A549 (cell line): ENCODE results near the gene HOXC13. TPM values are rescaled to one million over a fixed set of nuclear protein-coding genes. Genes with fewer than 3 reads are reported as not detected.

Experiments used
- ATAC-seq, 2 experiments: fragments of 200-7000 bp in 1 of 2; fragments of >200 bp in 1 of 2; cut with Nextera tagmentation in 1 of 2; cut with Tn5 transposase in 1 of 2; 3 replicates each; pipeline versions ENCODE4 v1.8.0 to v1.9.1; 2018 to 2020; ENCODE audit warnings: mild to moderate bottlenecking in 1 of 2, moderate library complexity in 1 of 2
- CTCF ChIA-PET: fragments of 300-600 bp; sonication (Branson Sonifier 250); formaldehyde crosslinking; extraction: SDS; loops from one replicate; lab custom pipeline; 2021; ENCODE audit warnings: antibody characterized with exemption, inconsistent platforms; lab: Yijun Ruan, JAX
- POLR2A ChIA-PET: fragments of 350-600 bp; formaldehyde crosslinking; extraction: SDS; loops from one replicate; lab custom pipeline; 2021; ENCODE audit warnings: antibody characterized with exemption, inconsistent platforms; lab: Yijun Ruan, JAX
- DNase-seq, 2 experiments: peaks; one replicate each; pipeline versions ENCODE4 v3.0.0 to v3.0.0-alpha.2; 2011 to 2016; ENCODE audit warnings: low read depth in 1 of 2, low spot score in 1 of 2
- FAIRE-seq: peaks from 2 replicates; lab custom pipeline; 2011; peaks lifted over from hg19 to GRCh38; lab: Jason Lieb, UNC
- H3K27ac ChIP-seq, 2 experiments: fragments of >200 bp; sonication (Bioruptor Twin); formaldehyde crosslinking; 3 replicates each; pipeline ENCODE4 v1.5.1; 2016 to 2017
- H3K4me1 ChIP-seq: fragments of >200 bp; sonication (Bioruptor Twin); formaldehyde crosslinking; 3 replicates; pipeline ENCODE4 v1.6.1; 2016
- H3K4me2 ChIP-seq: fragments of >200 bp; sonication (Bioruptor Twin); formaldehyde crosslinking; 3 replicates; pipeline ENCODE4 v1.6.1; 2016
- H3K4me3 ChIP-seq: fragments of >200 bp; sonication (Bioruptor Twin); formaldehyde crosslinking; 3 replicates; pipeline ENCODE4 v1.5.1; 2016
- H3K9me3 ChIP-seq: fragments of >200 bp; sonication (Bioruptor Twin); formaldehyde crosslinking; 3 replicates; pipeline ENCODE4 v1.6.1; 2016
- CBX2 ChIP-seq: fragments of 200-600 bp; sonication (generic); IDR thresholded peaks from 2 replicates; pipeline ENCODE4 v1.6.1; 2016; ENCODE audit warnings: low read depth, mild to moderate bottlenecking, borderline replicate concordance
- CHD2 ChIP-seq: fragments of 150-350 bp; IDR thresholded peaks from 2 replicates; pipeline ENCODE4 v1.6.1; 2014; ENCODE audit warnings: low read length; ENCODE audit not compliant: partially characterized antibody
- CHD4 ChIP-seq: fragments of 200-600 bp; sonication (generic); IDR thresholded peaks from 2 replicates; pipeline ENCODE4 v1.6.1; 2016; ENCODE audit warnings: antibody characterized with exemption, mild to moderate bottlenecking, borderline replicate concordance
- CTCF ChIP-seq: fragments of >200 bp; sonication (Bioruptor Twin); formaldehyde crosslinking; IDR thresholded peaks from 3 replicates; pipeline ENCODE4 v1.5.1; 2016
- EHF ChIP-seq: fragments of 250-450 bp; sonication (Bioruptor Pico); IDR thresholded peaks from 2 replicates; pipeline ENCODE4 v1.5.0; 2020; ENCODE audit warnings: mild to moderate bottlenecking
- EHMT2 ChIP-seq: fragments of 200-600 bp; sonication (generic); IDR thresholded peaks from 2 replicates; pipeline ENCODE4 v1.6.1; 2016; ENCODE audit warnings: antibody characterized with exemption, low read depth, mild to moderate bottlenecking, moderate library complexity
- EP300 ChIP-seq, 2 experiments: fragments of >200 bp; sonication (Bioruptor Twin); formaldehyde crosslinking; IDR thresholded peaks; 2 replicates in 1 of 2; 3 replicates in 1 of 2; pipeline ENCODE4 v1.6.1; 2016 to 2017
- ESRRA ChIP-seq: fragments of 150-350 bp; IDR thresholded peaks from 2 replicates; pipeline ENCODE4 v1.6.1; 2014; ENCODE audit warnings: mild to moderate bottlenecking, low read length, borderline replicate concordance
- FOSL2 ChIP-seq, 2 experiments: fragments of 450-650 bp in 1 of 2; fragments of >200 bp in 1 of 2; sonication (Bioruptor Twin) in 1 of 2; formaldehyde crosslinking; IDR thresholded peaks; 2 replicates each; pipeline versions ENCODE4 v1.5.0 to v1.6.1; 2016 to 2020; ENCODE audit warnings: mild to moderate bottlenecking in 1 of 2, moderate library complexity in 1 of 2
- HES2 ChIP-seq: fragments of >200 bp; sonication (Bioruptor Twin); formaldehyde crosslinking; IDR thresholded peaks from 2 replicates; pipeline ENCODE4 v1.6.1; 2016
- HEYL ChIP-seq: fragments of 250-450 bp; sonication (Bioruptor Pico); IDR thresholded peaks from 2 replicates; pipeline ENCODE4 v1.8.0; 2021; ENCODE audit warnings: mild to moderate bottlenecking, moderate library complexity
- JUN ChIP-seq, 2 experiments: fragments of >200 bp; sonication (Bioruptor Twin); formaldehyde crosslinking; IDR thresholded peaks; 2 replicates in 1 of 2; 3 replicates in 1 of 2; pipeline ENCODE4 v1.6.1; 2016 to 2017
- MAFK ChIP-seq: fragments of 450-650 bp; IDR thresholded peaks from 2 replicates; pipeline ENCODE4 v1.6.1; 2014; ENCODE audit not compliant: partially characterized antibody
- MAZ ChIP-seq: fragments of 150-350 bp; IDR thresholded peaks from 2 replicates; pipeline ENCODE4 v1.6.1; 2014; ENCODE audit warnings: antibody characterized with exemption, low read depth, low read length, borderline replicate concordance
- NFE2L2 ChIP-seq: fragments of 150-350 bp; conservative IDR thresholded peaks from 2 replicates; pipeline ENCODE4 v1.6.1; 2014; ENCODE audit warnings: low read length
- NPAS2 ChIP-seq: fragments of 250-450 bp; sonication (Bioruptor Pico); IDR thresholded peaks from 2 replicates; pipeline ENCODE4 v1.8.0; 2022; ENCODE audit warnings: mild to moderate bottlenecking, moderate library complexity, borderline replicate concordance
- PHF8 ChIP-seq: fragments of 200-600 bp; sonication (generic); IDR thresholded peaks from 2 replicates; pipeline ENCODE4 v1.6.1; 2016; ENCODE audit warnings: low read depth, mild to moderate bottlenecking, antibody characterized with exemption, moderate library complexity, borderline replicate concordance
- USF2 ChIP-seq: fragments of 450-650 bp; IDR thresholded peaks from 2 replicates; pipeline ENCODE4 v1.6.1; 2014; ENCODE audit warnings: antibody characterized with exemption
- ZFP36 ChIP-seq: fragments of 450-650 bp; IDR thresholded peaks from 2 replicates; pipeline ENCODE4 v1.6.1; 2014; ENCODE audit warnings: borderline replicate concordance; ENCODE audit not compliant: partially characterized antibody
- WGBS: methylation state at CpG from one replicate; pipeline ENCODE4 v1.1.6; 2017; ENCODE audit errors: missing lambda C conversion rate; 5-methylcytosine and 5-hydroxymethylcytosine counted together
- polyA plus RNA-seq, 4 experiments: library from polyadenylated mRNA; depleted of rRNA in 3 of 4; stranded (reverse); fragments of >200 nt; fragmentation: RNase III in 1 of 4; extraction: RNeasy Plus Mini Kit Qiagen cat#74134 plus additional on column Dnase treatment in 1 of 4; gene quantifications; 2 replicates in 3 of 4; 3 replicates in 1 of 4; pipeline ENCODE4 v1.2.3, GENCODE V29; 2011 to 2017

Gene HOXC13
- polyA plus RNA-seq, 2 of the 4 experiments (the other 2 are of a cell fraction), result 3.9 to 6.5 TPM

GRCh38 chr12:53954694-53955035 lies 16.0 kb downstream of the HOXC13 start, which contains the start of gene HOXC12:
Gene HOXC12 (plus strand): TSS chr12:53954903. CDS start chr12:53954930, 27 bp downstream.
- ChIA-PET POLR2A (no interaction called here), CTCF (interaction anchor here (0.6 to 1.7 kb wide), 12 partner anchors 12 to 209 kb away, joined by 3 to 9 read pairs (median 3); partner anchors contain the start of genes HOXC10 and HOXC13)
- 69% methylated on average over 20 of the region's 20 CpGs for WGBS
- Histone ChIP-seq H3K4me3 (no peak within 1 kb of the TSS), H3K4me1 (0 out of 3 replicates have a peak, but pooled peaks cover 3% of the 10 kb centered on the region)
- TF ChIP-seq CHD4, result no peak
- TF ChIP-seq USF2, result 0 out of 2 replicates have a peak, but pooled peaks have one; percentile 12
- TF ChIP-seq, all 56 proteins: peak for 1
- FAIRE-seq (no peak), DNase-seq (no peak), ATAC-seq (no peak)
- no peaks in the 10 kb centered on the region for H3K9me3 ChIP-seq
- no peak within 1 kb of the TSS for H3K4me2 ChIP-seq
- H3K27ac ChIP-seq, result no peak within 1 kb of the TSS

- WGBS, result 90% methylated on average over 86 of the region's 86 CpGs
- Histone ChIP-seq H3K27ac (no peak overlapping the region), H3K4me3 (no peak overlapping the region), H3K4me2 (no peak overlapping the region), H3K9me3 (no peaks in the 10 kb centered on the region), H3K4me1 (0 out of 3 replicates have a peak, but pooled peaks cover 2% of the 10 kb centered on the region)
- FAIRE-seq (no peak), DNase-seq (no peak), ATAC-seq (no peak)
- TF ChIP-seq JUN (IDR thresholded peaks at IDR 0.05), result no peak
- no peak for TF ChIP-seq EHMT2
- no peak for TF ChIP-seq HEYL (CRISPR knock-in tag)
- TF ChIP-seq ESRRA, result no peak
- TF ChIP-seq MAZ, result no peak
- TF ChIP-seq HES2, result no peak
- no peak for TF ChIP-seq CHD2
- TF ChIP-seq CBX2, result no peak
- no peak for TF ChIP-seq NFE2L2
- no peak for TF ChIP-seq PHF8
- no peak for TF ChIP-seq CTCF
- TF ChIP-seq NPAS2 (CRISPR knock-in tag), result no peak
- no peak for TF ChIP-seq CHD4
- TF ChIP-seq EHF (CRISPR knock-in tag), result no peak
- TF ChIP-seq MAFK, result no peak
- TF ChIP-seq ZFP36, result no peak
- no peak for TF ChIP-seq FOSL2 (IDR thresholded peaks at IDR 0.05)
- TF ChIP-seq FOSL2 (CRISPR knock-in tag; IDR thresholded peaks at IDR 0.05), result no peak
- no peak for TF ChIP-seq EP300 (IDR thresholded peaks at IDR 0.05)
- ChIA-PET CTCF (interaction anchor here (0.6 to 1.8 kb wide), 7 partner anchors 13 to 209 kb away, joined by 3 to 9 read pairs (median 5); partner anchors contain the start of genes HOXC10 and HOXC13), POLR2A (no interaction called here)
Measured at GRCh38 chr12:53955036-53955775, 16.6 kb downstream of the HOXC13 start.
